Retina (tissue), 1 donor: ENCODE data around the gene MVB12B.

ENCODE experiments used
- DNase-seq: peaks from one replicate; pipeline ENCODE4 v3.0.0-alpha.2; 2016

Gene MVB12B

GRCh38 chr9:126386776-126387175 lies 60.1 kb downstream of the MVB12B start:
- no peak for DNase-seq

- no peak for DNase-seq
Measured at GRCh38 chr9:126388964-126389708, 62.5 kb downstream of the MVB12B start.

- DNase-seq, result no peak
Measured at GRCh38 chr9:126389992-126390391, 63.4 kb downstream of the MVB12B start.

- no peak for DNase-seq
Measured at GRCh38 chr9:126390923-126391322, 64.3 kb downstream of the MVB12B start.

- no peak for DNase-seq
Measured at GRCh38 chr9:126391713-126392661, 65.4 kb downstream of the MVB12B start.

GRCh38 chr9:126392662-126393371 lies 66.2 kb downstream of the MVB12B start:
- no peak for DNase-seq

GRCh38 chr9:126393876-126394275 lies 67.2 kb downstream of the MVB12B start:
- no peak for DNase-seq

GRCh38 chr9:126394802-126395201 lies 68.2 kb downstream of the MVB12B start:
- DNase-seq, result no peak

GRCh38 chr9:126395439-126396212 lies 69.0 kb downstream of the MVB12B start:
- no peak for DNase-seq

GRCh38 chr9:126397056-126397455 lies 70.4 kb downstream of the MVB12B start:
- no peak for DNase-seq

GRCh38 chr9:126398403-126399058 lies 71.9 kb downstream of the MVB12B start:
- peak; percentile 91 for DNase-seq

GRCh38 chr9:126399251-126399650 lies 72.6 kb downstream of the MVB12B start:
- no peak for DNase-seq

GRCh38 chr9:126399789-126400188 lies 73.2 kb downstream of the MVB12B start:
- DNase-seq, result no peak

GRCh38 chr9:126400571-126400970 lies 73.9 kb downstream of the MVB12B start:
- no peak for DNase-seq

GRCh38 chr9:126401107-126401506 lies 74.5 kb downstream of the MVB12B start:
- no peak for DNase-seq

- no peak for DNase-seq
Measured at GRCh38 chr9:126401581-126401980, 75.0 kb downstream of the MVB12B start.

GRCh38 chr9:126403397-126403796 lies 76.8 kb downstream of the MVB12B start:
- DNase-seq, result no peak

- DNase-seq, result no peak
Measured at GRCh38 chr9:126404459-126404858, 77.8 kb downstream of the MVB12B start.

GRCh38 chr9:126406075-126406667 lies 79.5 kb downstream of the MVB12B start:
- no peak for DNase-seq

GRCh38 chr9:126407114-126407870 lies 80.7 kb downstream of the MVB12B start:
- DNase-seq, result no peak

GRCh38 chr9:126408004-126408403 lies 81.4 kb downstream of the MVB12B start:
- DNase-seq, result no peak
